Activated CD4-positive, alpha-beta T cell treated with anti-CD3 and anti-CD28 coated beads, Interleukin-2, amount 50 U/mL, for 4 hours (primary cell): ENCODE results near the gene HSPBAP1.

Source experiments
- DNase-seq, 2 experiments: peaks; one replicate each; pipeline ENCODE4 v3.0.0-alpha.2; 2020

HSPBAP1 gene, protein sequence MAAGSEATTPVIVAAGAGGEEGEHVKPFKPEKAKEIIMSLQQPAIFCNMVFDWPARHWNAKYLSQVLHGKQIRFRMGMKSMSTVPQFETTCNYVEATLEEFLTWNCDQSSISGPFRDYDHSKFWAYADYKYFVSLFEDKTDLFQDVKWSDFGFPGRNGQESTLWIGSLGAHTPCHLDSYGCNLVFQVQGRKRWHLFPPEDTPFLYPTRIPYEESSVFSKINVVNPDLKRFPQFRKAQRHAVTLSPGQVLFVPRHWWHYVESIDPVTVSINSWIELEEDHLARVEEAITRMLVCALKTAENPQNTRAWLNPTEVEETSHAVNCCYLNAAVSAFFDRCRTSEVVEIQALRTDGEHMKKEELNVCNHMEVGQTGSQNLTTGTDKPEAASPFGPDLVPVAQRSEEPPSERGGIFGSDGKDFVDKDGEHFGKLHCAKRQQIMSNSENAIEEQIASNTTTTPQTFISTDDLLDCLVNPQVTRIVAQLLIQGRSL

DNA sequence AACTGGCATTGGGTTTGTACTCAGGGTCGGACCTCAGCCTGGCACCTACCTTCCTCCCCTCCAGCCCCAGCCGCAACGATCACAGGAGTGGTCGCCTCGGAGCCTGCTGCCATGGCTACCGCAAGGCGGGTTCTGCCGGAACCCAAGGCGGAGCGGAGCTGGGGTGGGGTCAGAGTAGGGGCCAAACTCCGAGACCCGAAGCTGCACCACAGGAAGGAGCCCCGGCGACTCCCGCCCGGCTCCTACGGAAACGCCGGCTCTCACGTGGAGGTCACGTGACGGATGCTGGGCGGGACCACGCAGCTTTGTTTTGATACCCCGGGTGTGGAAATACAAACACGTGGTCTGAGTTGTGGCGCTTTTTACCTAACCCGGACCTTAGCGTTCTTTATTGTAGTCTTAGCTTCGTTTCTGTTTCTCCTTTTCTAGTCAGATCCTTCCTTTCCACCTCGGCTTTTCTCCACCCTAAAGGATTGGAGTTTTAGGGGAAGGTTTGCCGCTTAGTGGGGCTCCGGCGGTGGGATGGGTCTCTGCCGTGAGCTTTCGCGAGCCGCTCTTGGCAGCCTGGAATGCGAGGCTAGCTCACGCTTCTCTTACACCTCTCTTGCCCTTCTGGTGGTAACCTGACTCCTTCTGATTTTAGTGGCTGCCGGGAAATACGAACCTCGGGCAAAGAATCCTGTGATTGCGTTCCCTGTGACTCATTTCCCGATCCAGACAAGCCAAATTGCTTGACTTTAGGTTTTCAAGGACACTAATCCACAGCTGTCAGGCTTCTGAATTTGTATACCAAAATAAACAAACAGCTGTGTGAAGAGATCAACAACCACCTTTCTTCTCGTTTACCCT, at the start of gene HSPBAP1:
TSS of gene HSPBAP1 (minus strand) at position 264 of the 849 bp plus-strand sequence. CDS start at position 113, 151 bp downstream.
- DNase-seq: peak; percentile 82 to 87

- DNase-seq: no peak
Observed at GRCh38 chr3:122835590-122835989, 42.0 kb upstream of the HSPBAP1 start.

DNA sequence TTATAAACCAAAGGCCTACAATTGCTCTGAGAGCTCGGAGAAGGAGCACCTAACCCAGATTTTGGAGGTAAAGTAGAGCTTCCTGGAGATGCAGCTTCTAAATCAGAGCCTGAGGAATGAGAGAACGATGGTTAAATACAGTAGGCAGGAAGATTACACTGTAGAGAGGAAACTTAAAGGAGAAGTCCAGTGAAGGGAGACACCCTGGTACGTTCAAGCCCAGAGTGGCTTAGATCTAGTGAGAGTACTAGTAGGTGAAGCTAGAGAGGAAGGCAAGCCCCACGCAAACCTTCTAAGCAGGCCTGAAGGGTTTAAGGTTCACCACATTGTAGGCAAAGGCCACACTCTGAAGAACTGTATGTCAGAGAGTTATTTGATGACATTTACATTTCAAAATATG, 34.6 kb upstream of the HSPBAP1 start:
- no peak for DNase-seq

DNA sequence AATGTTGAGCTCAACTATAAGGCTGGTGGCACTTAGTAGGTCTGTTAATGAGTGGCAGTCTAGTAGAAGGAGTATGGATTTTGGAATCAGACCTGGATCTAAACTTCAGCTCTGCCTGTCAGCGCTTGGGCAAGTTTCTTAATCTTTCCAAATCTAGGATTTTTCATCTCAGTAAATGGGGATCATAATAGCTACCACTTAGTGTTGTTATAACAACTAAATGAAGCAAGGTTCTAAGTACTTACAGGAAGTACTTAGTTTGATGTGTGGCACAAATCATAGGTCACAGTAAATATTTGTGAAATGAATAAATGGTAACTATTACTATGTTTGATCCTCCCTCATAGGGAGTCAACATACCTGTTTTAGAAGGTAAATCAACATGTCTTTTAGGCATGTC, 32.6 kb upstream of the HSPBAP1 start:
- DNase-seq: no peak

- DNase-seq: no peak
Observed at GRCh38 chr3:122825460-122825859, 31.8 kb upstream of the HSPBAP1 start.

GRCh38 chr3:122824465-122825381, 31.1 kb upstream of the HSPBAP1 start:
- DNase-seq: no peak

DNA sequence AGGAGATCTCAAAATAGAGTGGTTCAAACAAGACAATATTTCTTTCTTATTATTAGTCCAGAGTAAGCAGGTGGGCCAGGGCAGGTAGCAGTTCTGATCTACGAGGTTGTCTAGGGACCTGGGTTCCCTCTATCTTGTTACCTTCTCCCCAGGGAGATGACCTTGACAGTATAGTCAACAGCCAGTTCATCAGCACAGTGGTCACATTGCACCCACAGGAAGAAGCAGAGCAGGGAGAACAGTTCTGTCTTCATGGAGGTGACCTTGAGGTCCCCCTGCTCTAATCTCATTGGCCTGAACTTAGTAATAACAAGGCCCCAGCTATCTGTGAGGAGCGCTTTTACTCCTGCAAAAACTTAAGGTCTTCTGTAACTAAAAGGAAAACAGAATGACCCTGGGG, 23.0 kb upstream of the HSPBAP1 start:
- no peak for DNase-seq

DNA sequence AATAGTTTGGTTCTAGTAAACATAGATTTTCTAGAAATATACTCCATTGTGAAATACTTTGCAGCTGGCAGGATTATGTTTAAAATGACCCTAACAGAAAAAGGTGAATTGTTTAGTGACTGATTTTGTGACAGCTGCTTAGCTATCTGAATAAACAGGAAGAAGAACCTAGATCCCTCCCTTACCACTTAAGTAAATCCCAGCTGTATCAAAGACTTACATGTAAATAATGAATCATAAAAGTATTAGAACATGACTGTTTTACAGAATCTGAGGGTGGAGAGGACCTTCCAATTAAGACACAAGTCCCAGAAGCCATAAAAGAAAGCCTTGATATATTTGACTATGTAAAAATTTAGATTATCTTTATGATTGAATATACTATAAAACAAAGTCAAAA, 17.1 kb upstream of the HSPBAP1 start:
- no peak for DNase-seq

DNA sequence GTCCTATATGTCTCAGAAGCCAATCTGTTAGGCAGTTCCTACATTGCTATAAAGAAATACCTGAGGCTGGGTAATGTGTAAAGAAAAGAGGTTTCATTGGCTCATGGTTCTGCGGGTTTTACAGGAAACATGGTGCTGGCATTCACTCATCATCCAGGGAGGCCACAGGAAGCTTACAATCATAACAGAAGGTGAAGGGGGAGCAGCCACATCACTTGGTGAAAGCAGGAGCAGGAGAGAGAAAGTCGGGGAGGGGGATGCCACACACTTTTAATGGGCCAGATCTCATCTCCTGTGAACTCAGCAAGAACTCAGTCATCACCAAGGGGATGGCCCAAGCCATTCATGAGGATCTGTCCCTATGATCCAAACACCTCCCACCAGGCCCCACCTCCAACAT, 10.3 kb upstream of the HSPBAP1 start:
- no peak for DNase-seq

- no peak for DNase-seq
Observed at GRCh38 chr3:122802323-122802722, 8.7 kb upstream of the HSPBAP1 start.

GRCh38 chr3:122800706-122801237, 7.1 kb upstream of the HSPBAP1 start:
- DNase-seq: no peak

DNA sequence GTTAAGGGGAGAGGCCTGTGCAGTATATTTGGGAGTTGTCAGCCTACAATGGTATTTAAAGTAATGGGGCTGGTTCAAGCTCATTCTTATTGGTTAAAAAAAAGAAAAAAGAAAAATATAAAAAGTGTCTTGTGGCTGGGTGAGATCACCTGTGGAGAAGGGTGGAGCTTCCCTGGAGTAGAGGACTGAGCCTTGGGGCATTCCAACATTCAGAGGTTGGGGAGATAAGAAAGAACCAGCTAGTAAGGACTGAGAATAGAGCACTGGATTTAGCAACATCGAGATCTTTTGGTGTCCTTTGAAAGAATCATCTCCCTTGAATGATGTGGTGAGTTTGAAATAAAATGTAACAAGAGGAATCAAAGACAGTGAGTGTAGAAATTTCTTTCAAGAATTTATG, 6.4 kb upstream of the HSPBAP1 start:
- no peak for DNase-seq

- no peak for DNase-seq
Observed at GRCh38 chr3:122799322-122799721, 5.7 kb upstream of the HSPBAP1 start.

GRCh38 chr3:122797291-122797690, 3.7 kb upstream of the HSPBAP1 start:
- DNase-seq: no peak

- no peak for DNase-seq
Observed at GRCh38 chr3:122795674-122796195, 2.1 kb upstream of the HSPBAP1 start.

DNA sequence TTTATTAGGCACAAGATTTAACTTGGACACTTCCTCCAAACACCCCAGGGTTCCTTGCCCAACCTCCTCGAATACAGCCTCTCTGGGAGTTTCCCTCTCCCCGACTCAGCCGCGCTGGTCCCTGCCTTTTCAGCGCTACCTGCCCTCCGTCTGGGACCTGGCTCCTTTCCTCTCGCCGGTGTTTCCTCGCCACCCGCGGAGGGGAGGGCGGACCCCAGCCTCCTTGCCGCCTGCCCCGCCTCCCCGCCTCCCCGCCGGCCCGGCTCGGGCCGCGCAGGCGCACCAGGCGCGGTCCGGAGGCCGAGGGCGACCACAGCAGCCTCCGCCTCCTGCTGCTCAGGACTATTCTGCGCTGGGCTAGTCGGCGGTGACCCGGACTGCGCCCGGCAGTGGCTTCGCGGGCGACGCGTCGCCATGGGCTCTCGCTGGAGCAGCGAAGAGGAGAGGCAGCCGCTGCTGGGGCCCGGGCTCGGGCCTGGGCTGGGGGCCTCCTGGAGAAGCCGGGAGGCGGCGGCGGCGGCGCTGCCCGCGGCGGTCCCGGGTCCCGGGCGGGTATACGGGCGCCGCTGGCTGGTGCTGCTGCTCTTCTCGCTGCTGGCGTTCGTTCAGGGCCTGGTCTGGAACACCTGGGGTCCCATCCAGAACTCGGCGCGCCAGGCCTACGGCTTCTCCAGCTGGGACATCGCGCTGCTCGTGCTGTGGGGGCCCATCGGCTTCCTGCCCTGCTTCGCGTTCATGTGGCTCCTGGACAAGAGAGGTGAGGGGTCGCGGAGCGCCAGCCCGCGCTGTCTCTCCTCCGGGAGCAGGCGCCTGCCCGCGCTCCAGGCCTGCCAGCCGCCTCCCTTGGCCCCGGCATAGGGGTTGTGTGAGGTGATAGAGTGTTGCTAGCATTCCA, 1.4 kb upstream of the HSPBAP1 start, which contains the start of gene SLC49A4:
TSS of gene SLC49A4 (plus strand) at position 291 of the 895 bp plus-strand sequence. CDS start at position 415, 124 bp downstream.
- peak; percentile 40 to 47 for DNase-seq

DNA sequence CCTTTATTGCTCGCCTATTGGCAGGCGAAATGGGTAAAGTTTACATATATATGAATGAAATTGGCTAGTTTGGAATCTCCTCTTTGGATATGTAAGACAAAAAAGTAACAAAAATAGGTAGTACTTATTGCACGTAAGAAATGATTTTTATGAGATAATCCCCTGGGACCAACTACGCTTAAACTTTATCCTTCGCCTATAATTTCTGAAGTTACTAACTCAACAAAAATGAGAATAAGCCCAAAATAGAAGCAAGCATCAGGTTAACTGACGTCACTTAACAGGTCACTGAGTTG, 800 bp upstream of the HSPBAP1 start:
- no peak for DNase-seq

GRCh38 chr3:122789585-122790273, 3.9 kb downstream of the HSPBAP1 start:
- DNase-seq: no peak

GRCh38 chr3:122787872-122788271, 5.8 kb downstream of the HSPBAP1 start:
- DNase-seq: no peak

DNA sequence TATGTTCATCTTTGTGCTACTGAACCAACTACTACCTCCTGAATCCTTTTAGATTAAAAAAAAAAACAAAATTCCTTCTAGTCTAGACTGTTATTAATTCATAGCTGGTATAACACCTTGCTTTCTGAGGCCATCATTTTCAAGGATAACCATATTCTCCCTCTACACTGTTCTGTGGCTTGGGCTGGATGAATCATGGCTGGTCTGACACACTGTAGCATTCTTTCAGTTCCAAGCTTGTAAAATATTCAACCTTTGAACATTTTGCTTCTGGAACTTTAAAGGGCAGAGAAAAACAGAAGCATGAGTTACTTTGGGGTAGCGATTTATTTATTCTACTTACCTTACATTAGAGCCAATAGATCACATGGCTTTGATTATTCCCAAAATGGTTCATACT, 7.6 kb downstream of the HSPBAP1 start:
- no peak for DNase-seq

DNA sequence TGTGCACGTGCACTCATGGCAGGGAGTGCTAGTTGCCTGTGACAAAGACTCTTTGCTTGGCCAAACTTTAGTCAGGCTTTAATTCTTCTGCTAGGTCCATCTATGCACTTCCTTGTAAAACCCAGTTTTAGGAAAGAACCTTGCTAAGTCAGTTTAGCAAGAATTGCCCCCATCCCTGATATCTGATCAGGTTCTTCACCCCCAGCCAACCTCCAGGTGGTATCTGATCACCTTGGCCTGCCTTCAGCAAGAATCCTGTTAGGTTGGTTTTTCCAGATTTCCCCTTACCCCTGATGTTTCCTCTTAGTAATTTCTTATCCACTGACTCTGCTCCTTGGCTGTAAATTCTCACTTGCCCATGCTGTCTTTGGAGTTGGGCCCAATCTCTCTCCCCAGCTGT, 8.4 kb downstream of the HSPBAP1 start:
- DNase-seq: no peak
